BE2C (cell line): ENCODE results near the gene KIF16B.

ENCODE experiments used
- DNase-seq: peaks from one replicate; pipeline ENCODE4 v3.0.0-alpha.2; 2020
- H3K27me3 ChIP-seq: fragments of 250-450 bp; sonication (Bioruptor Pico); 2 replicates; pipeline ENCODE4 v1.5.1; 2020; ENCODE audit warnings: mild to moderate bottlenecking
- H3K36me3 ChIP-seq: fragments of 250-450 bp; sonication (Bioruptor Pico); 2 replicates; pipeline ENCODE4 v1.5.1; 2020; ENCODE audit warnings: mild to moderate bottlenecking
- H3K4me1 ChIP-seq: fragments of 250-450 bp; sonication (Bioruptor Pico); 2 replicates; pipeline ENCODE4 v1.5.1; 2020
- H3K4me3 ChIP-seq: 2 replicates; pipeline ENCODE4 v1.5.1; 2011; ENCODE audit warnings: low read depth, low read length
- H3K9me3 ChIP-seq: fragments of 250-450 bp; sonication (Bioruptor Pico); 2 replicates; pipeline ENCODE4 v1.5.1; 2020
- CTCF ChIP-seq: IDR thresholded peaks from 2 replicates; pipeline ENCODE4 v1.5.1; 2012; ENCODE audit warnings: mild to moderate bottlenecking, low read depth, low read length

The KIF16B gene

GRCh38 chr20:16410626-16411025 is 162.6 kb downstream of the KIF16B start:
- H3K4me3 ChIP-seq = no peak overlapping the region
- no peaks in the 10 kb centered on the region for H3K9me3 ChIP-seq
- no peak for TF ChIP-seq CTCF
- no peak for DNase-seq
- H3K4me1 ChIP-seq = no peaks in the 10 kb centered on the region
- H3K27me3 ChIP-seq = no peaks in the 10 kb centered on the region
- H3K36me3 ChIP-seq = no peaks in the 10 kb centered on the region

GRCh38 chr20:16408981-16409380 is 164.3 kb downstream of the KIF16B start:
- H3K27me3 ChIP-seq = no peaks in the 10 kb centered on the region
- no peaks in the 10 kb centered on the region for H3K36me3 ChIP-seq
- no peak for DNase-seq
- no peak overlapping the region for H3K4me3 ChIP-seq
- H3K4me1 ChIP-seq = no peaks in the 10 kb centered on the region
- TF ChIP-seq CTCF = no peak
- H3K9me3 ChIP-seq = no peaks in the 10 kb centered on the region

- no peak for TF ChIP-seq CTCF
- no peaks in the 10 kb centered on the region for H3K4me1 ChIP-seq
- H3K4me3 ChIP-seq = no peak overlapping the region
- no peaks in the 10 kb centered on the region for H3K27me3 ChIP-seq
- H3K36me3 ChIP-seq = no peaks in the 10 kb centered on the region
- H3K9me3 ChIP-seq = no peaks in the 10 kb centered on the region
- DNase-seq = no peak
These were observed 165.8 kb downstream of the KIF16B start for GRCh38 chr20:16407251-16408067.

GRCh38 chr20:16405254-16405653 is 168.0 kb downstream of the KIF16B start:
- no peak for DNase-seq
- TF ChIP-seq CTCF = no peak
- H3K4me1 ChIP-seq = no peaks in the 10 kb centered on the region
- H3K36me3 ChIP-seq = no peaks in the 10 kb centered on the region
- no peaks in the 10 kb centered on the region for H3K9me3 ChIP-seq
- no peak overlapping the region for H3K4me3 ChIP-seq
- H3K27me3 ChIP-seq = no peaks in the 10 kb centered on the region

GRCh38 chr20:16404640-16405039 is 168.6 kb downstream of the KIF16B start:
- no peaks in the 10 kb centered on the region for H3K36me3 ChIP-seq
- DNase-seq = no peak
- no peaks in the 10 kb centered on the region for H3K9me3 ChIP-seq
- H3K4me3 ChIP-seq = no peak overlapping the region
- no peaks in the 10 kb centered on the region for H3K4me1 ChIP-seq
- no peaks in the 10 kb centered on the region for H3K27me3 ChIP-seq
- TF ChIP-seq CTCF = no peak

GRCh38 chr20:16404171-16404570 is 169.1 kb downstream of the KIF16B start:
- no peaks in the 10 kb centered on the region for H3K27me3 ChIP-seq
- no peak overlapping the region for H3K4me3 ChIP-seq
- no peaks in the 10 kb centered on the region for H3K9me3 ChIP-seq
- no peaks in the 10 kb centered on the region for H3K4me1 ChIP-seq
- peak; percentile 18; the same call in 1 of the 2 replicates for TF ChIP-seq CTCF
- DNase-seq = no peak
- no peaks in the 10 kb centered on the region for H3K36me3 ChIP-seq
